T47D (cell line): ENCODE data around the gene SAAL1.
A peak's percentile ranks its signal among the peaks of the same experiment; 100 is the strongest.
"Not testable (repeated sequence)": the region's sequence is repeated elsewhere in the genome, so short reads cannot be mapped to it uniquely, and the experiment has no call there.

Experiments
- DNase-seq, 2 experiments: peaks; one replicate each; pipeline versions ENCODE4 v3.0.0 to v3.0.0-alpha.2; 2011 to 2012; ENCODE audit warnings: low read depth in 1 of 2, low spot score in 1 of 2
- JUND ChIP-seq: IDR thresholded peaks from 2 replicates; pipeline ENCODE4 v1.6.1; 2012; ENCODE audit warnings: low read depth
- in situ Hi-C: cut with HindIII; loops from 2 replicates; pipeline ENCODE4 v1.10.0; 2016; ENCODE audit warnings: low sequenced_read_pairs, low pct_unique_long_range_greater_than_20kb

Gene SAAL1

GRCh38 chr11:18105802-18106574 lies at the start of gene SAAL1:
Gene SAAL1 (minus strand): TSS chr11:18106082. CDS start chr11:18106041, 41 bp downstream.
- peak; percentile 71 to 79 for DNase-seq
- in situ Hi-C loops, result no loop called here
- TF ChIP-seq JUND, result no peak

DNA sequence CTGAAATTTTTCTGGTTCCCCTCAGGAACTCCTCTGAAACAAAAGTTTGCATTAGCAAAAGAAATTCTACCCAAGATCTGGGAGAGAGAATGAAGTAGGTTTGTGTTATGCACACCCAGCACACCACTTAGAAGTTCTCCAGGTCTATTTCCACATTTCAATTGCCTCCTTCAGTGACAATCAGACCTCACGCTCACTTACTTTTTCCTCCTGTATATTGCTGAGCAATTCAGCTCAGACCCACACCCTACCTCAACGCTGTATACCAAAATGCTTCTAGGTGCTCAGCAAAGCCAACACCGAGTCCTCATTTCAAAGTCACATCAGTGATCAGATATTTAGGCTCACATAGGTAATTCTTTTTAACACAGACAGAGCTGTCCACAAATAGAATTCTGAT lies 45.7 kb upstream of the SAAL1 start:
- in situ Hi-C loops, result no loop called here
- no peak for DNase-seq
- TF ChIP-seq JUND, result no peak

DNA sequence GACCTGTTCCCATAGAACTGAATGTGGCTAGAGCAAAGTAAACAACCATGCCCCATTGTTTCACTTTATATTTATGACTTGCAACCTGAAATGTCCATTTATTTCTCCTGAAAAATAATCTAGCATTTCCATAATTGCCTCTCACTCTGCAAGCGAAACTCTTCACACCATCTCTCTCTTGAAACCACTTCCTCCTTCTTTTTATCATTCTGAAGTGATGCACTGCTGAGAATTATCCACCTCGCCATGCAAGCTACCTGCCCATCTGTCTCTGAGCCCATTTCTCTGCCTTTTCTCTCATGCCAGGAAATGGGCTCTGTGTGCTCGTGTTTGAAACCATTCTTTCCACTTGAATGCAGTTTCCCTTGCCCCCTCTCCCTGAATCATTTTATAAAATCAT lies 40.0 kb upstream of the SAAL1 start:
- DNase-seq, result no peak
- in situ Hi-C loops, result no loop called here
- no peak for TF ChIP-seq JUND

GRCh38 chr11:18145025-18145424 lies 39.1 kb upstream of the SAAL1 start:
- in situ Hi-C loops, result no loop called here
- DNase-seq, result peak in 1 of 2 experiments; percentile 16
- no peak for TF ChIP-seq JUND

DNA sequence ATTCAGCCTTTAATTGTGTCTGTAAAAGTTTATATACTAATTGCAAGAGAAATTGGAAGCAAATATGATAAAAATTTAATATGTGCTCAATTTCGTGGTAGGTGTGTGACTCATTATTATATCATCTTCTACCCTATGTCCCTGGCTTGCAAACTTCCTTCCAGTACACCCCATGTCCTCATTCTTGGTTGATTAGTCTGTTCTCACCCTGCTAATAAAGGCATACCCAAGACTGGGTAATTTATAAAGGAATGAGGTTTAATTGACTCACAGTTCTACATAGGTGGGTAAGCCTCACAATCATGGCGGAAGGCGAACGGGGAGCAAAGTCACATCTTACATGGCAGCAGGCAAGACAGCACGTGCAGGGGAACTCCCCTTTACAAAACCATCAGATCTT lies 38.4 kb upstream of the SAAL1 start:
- DNase-seq, result no peak
- in situ Hi-C loops, result no loop called here
- no peak for TF ChIP-seq JUND

- DNase-seq, result no peak
- in situ Hi-C loops, result no loop called here
- no peak for TF ChIP-seq JUND
These were observed 34.3 kb upstream of the SAAL1 start for GRCh38 chr11:18140145-18140544.

- no peak for TF ChIP-seq JUND
- no peak for DNase-seq
- in situ Hi-C loops, result no loop called here
These were observed 31.4 kb upstream of the SAAL1 start for GRCh38 chr11:18137186-18137800.

- no peak for TF ChIP-seq JUND
- in situ Hi-C loops, result no loop called here
- no peak for DNase-seq
These were observed 29.4 kb upstream of the SAAL1 start for GRCh38 chr11:18135308-18135707.

DNA sequence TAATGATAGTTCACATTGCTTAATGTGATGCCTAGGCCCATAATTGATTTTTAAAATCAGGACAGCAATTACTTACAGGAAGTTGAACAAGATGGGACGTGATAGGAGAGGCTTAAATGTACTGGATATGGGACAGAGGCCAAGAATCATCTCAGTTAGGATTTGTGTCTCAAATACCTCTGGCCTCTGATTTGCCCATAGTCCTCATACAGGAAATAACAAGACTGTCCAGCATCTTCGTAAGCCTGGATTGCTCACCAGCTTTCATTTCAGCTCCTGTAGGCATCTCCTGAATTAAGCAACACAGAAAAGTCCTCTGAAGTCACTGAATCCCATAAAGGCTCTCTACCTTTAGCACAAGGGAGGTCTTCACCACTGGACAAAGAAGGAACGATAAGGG lies 26.5 kb upstream of the SAAL1 start, which contains the start of gene MRGPRX3:
TSS of gene MRGPRX3 (plus strand) at position 231 of the 400 bp plus-strand sequence. CDS start 4,632 bp downstream, outside the sequence.
- no peak for DNase-seq
- in situ Hi-C loops, result no loop called here
- TF ChIP-seq JUND, result no peak

GRCh38 chr11:18131115-18131514 lies 25.2 kb upstream of the SAAL1 start:
- in situ Hi-C loops, DNase-seq: not testable (repeated sequence)

DNA sequence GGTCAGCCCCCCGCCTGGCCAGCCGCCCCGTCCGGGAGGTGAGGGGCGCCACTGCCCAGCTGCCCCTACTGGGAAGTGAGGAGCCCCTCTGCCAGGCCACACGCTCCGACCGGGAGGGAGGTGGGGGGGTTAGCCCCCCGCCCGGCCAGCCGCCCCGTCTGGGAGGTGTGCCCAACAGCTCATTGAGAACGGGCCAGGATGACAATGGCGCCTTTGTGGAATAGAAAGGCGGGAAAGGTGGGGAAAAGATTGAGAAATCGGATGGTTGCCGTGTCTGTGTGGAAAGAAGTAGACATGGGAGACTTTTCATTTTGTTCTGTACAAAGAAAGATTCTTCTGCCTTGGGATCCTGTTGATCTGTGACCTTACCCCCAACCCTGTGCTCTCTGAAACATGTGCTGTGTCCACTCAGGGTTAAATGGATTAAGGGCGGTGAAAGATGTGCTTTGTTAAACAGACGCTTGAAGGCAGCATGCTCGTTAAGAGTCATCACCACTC lies 15.5 kb upstream of the SAAL1 start:
- in situ Hi-C loops, DNase-seq: not testable (repeated sequence)

DNA sequence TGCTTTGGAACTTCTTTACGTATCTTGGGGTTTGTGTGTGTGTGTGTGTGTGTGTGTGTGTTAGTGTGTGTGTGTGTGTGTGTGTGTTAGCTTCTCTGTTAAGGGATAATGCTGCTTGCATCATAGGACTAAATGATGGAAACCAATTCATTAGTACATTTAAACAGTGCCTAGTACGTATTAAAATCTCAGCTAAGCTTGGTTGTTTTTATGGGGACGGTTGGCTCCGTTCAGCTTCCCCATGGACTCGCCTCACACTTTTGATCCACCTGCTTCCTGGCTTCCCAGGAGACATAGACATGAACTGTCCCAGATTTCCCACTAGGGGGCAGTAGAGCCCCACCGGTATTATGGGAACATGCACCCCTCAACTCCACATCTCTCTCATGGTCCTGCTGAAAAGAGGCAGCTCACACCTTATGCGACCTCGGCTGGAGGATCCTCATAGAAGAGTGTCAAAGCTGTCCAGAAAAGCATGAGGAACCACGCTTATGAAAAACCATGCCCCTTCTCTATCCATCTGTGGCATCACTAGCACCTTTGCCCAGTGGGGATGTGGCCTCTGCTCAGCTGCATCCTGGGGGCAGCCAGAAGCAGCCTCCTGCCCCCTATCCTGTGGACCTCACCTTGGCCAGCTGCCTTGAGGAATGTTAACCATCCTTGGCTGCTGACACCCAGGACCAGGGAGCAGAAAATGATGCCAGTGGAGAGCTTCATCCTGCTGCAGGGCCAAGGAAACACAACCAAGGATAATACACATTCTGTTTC lies 9.7 kb upstream of the SAAL1 start:
- DNase-seq, result peak; percentile 56 to 68
- in situ Hi-C loops, result no loop called here
- no peak for TF ChIP-seq JUND

DNA sequence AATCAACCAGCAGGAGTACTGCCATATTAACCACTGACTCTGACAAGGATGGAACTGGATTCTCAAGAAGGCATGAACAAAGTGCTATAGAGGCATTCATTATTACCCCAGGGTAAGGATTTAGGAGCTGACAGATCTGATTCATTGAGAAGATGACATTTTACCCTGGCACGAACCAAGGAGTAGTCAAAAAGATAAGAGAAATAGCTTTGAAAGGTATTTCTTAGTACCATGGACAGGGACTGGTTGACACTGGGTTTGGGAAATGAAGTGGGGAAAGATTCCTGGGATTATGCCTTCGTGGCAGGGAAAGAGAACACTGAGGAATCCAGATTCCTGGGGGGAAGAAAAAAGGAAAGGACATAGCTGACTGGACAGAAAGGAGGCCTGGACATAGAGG lies 5.1 kb upstream of the SAAL1 start:
- in situ Hi-C loops, result no loop called here
- DNase-seq, result peak in 1 of 2 experiments; percentile 20
- TF ChIP-seq JUND, result no peak
